ENCODE results near the gene AP2A1.
"Not testable (repeated sequence)": the region's sequence is repeated elsewhere in the genome, so short reads cannot be mapped to it uniquely, and the experiment has no call there.

Gene AP2A1

DNA sequence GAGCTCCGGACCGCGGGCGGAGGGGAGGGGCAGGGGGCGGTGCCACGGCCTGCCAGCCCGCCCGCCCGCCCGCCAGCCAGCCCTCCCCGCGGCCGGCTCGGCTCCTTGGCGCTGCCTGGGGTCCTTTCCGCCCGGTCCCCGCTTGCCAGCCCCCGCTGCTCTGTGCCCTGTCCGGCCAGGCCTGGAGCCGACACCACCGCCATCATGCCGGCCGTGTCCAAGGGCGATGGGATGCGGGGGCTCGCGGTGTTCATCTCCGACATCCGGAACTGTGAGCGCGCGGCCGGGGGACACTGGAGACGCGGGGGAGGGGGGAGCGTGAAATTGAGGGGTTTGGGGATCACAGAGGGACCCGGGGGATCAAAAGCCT lies at the start of gene AP2A1:
Gene AP2A1, plus strand, starts transcription at position 72 of the 370 bp plus-strand sequence. Its CDS starts 133 bp downstream, at position 205.
- DNase-seq (ENCODE audit: low read depth) = peak; percentile 9

GRCh38 chr19:49718511-49718910 lies 48.3 kb upstream of the AP2A1 start:
- DNase-seq (ENCODE audit: low read depth) = no peak

DNA sequence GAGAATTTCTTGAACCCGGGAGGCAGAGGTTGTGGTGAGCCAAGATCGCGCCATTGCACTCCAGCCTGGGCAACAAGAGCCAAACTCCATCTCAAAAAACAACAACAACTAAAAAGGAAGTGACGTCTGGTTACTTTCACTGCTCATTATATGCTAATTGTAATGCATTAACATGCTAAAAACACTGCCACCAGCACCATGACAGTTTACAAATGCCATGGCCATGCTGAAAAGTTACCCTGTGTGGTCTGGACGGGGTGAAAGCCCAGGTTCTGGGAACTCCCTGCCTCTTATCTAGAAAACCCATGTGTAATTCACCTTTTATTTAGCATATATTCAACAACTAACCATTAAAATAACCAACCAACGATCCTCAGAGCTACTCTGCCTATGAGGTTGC lies 47.8 kb upstream of the AP2A1 start:
- DNase-seq (ENCODE audit: low read depth) = no peak

DNA sequence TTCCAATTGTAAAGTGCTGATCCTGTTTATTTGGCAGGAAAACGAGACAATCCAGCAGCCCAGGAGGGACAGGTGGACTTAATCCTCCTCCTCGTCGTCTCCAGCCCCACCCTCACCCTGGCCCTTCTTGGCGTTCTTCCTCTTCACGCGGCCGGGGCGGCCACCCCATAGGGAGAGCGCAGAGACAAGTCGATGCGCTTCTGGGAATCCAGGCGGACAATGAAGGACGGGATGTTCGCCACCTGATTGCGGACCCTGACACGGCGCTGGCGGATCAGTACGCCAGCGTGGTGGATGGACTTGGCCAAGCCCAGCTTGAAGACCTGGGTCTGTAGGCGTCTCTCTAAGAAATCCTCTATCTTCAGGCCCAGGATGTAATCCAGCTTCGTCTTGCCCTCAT lies 47.4 kb upstream of the AP2A1 start:
- DNase-seq (ENCODE audit: low read depth) = not testable (repeated sequence)

GRCh38 chr19:49727217-49728030 lies 39.4 kb upstream of the AP2A1 start:
- no peak for DNase-seq (ENCODE audit: low read depth)

- no peak for DNase-seq (ENCODE audit: low read depth)
Measured at GRCh38 chr19:49730166-49730565, 36.6 kb upstream of the AP2A1 start.

GRCh38 chr19:49738268-49738667 lies 28.5 kb upstream of the AP2A1 start:
- no peak for DNase-seq (ENCODE audit: low read depth)

DNA sequence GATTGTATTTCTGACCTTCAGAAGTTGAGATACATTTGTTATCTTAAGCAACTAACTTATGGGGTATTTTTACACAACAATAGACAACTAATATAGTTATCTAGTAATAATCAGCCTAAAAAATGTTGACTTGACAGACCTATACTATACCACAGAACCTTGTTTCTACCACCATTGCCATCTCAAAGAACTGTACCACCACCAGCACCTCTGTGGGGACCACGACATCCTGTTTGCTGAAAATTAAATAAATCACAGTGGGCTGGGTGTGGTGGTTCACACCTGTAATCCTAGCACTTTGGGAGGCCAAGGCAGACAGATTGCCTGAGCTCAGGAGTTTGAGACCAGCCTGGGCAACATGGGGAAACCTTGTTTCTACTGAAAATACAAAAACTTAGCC lies 27.7 kb upstream of the AP2A1 start:
- no peak for DNase-seq (ENCODE audit: low read depth)

- DNase-seq (ENCODE audit: low read depth) = no peak
Measured at GRCh38 chr19:49739933-49740332, 26.9 kb upstream of the AP2A1 start.

- no peak for DNase-seq (ENCODE audit: low read depth)
Measured at GRCh38 chr19:49741210-49741844, 25.5 kb upstream of the AP2A1 start.

- DNase-seq (ENCODE audit: low read depth) = no peak
Measured at GRCh38 chr19:49744946-49745381, 21.8 kb upstream of the AP2A1 start.

DNA sequence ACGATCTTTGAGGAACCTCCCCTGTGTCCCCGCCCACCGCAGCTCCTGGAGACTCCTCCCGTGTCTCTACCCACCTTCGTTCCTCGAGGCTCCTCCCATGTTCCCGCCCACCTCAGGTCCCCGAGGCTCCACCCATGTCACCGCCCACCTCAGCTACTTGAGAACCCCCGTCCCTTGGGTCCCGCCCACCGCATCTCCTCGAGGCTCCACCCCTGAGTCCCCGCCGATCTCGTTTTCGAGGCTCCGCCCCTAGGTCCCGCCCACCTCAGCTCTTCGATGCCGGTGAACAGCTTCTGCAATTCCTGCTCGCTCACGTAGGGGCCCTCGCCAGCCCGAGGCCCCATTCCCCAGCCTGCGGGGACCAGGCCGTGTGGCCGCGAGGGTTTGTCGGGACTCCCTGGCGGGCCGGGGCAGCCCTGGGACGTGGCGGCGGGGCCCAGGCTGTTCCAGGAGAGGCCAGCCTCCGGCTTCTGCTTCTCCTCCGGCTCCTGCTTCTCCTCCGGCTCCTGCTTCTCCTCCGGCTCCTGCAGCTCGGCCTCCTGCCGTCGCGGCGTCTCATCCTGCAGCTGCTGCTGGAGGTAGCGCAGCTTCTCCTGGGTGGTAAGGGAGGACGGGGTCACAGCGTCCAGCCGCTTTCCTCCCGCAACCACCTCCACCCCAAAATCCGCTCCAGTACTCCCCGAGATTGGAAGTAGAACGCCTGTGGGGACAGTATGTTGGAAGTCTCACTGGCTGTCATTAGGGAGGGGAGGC lies 20.4 kb upstream of the AP2A1 start:
- DNase-seq (ENCODE audit: low read depth) = peak; percentile 32

- DNase-seq (ENCODE audit: low read depth) = no peak
Measured at GRCh38 chr19:49749055-49749716, 17.6 kb upstream of the AP2A1 start.

- DNase-seq (ENCODE audit: low read depth) = no peak
Measured at GRCh38 chr19:49749771-49750170, 17.0 kb upstream of the AP2A1 start.

GRCh38 chr19:49752701-49753100 lies 14.1 kb upstream of the AP2A1 start:
- no peak for DNase-seq (ENCODE audit: low read depth)

- no peak for DNase-seq (ENCODE audit: low read depth)
Measured at GRCh38 chr19:49755956-49756355, 10.8 kb upstream of the AP2A1 start.

- DNase-seq (ENCODE audit: low read depth) = no peak
Measured at GRCh38 chr19:49758292-49758691, 8.5 kb upstream of the AP2A1 start.

DNA sequence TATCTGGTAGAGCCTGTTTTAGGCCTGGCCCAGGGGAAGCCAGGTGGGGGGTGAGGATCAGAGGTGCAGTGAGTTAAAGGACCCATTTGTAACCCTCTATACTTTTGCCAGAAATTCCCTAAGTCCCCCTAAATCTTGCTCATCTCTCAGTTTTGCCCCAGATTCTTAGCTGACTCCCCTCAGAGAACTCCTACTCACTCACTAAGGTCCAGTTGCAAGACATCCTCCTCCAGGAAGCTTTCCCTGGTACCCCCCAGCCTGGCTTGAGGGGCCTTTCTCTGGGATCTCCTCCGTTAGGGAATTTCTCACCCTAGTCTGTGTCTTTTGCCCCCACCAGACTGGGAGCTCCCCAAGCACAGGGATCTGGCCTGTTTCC lies 5.6 kb upstream of the AP2A1 start:
- no peak for DNase-seq (ENCODE audit: low read depth)

GRCh38 chr19:49761625-49762311 lies 5.0 kb upstream of the AP2A1 start:
- no peak for DNase-seq (ENCODE audit: low read depth)

DNA sequence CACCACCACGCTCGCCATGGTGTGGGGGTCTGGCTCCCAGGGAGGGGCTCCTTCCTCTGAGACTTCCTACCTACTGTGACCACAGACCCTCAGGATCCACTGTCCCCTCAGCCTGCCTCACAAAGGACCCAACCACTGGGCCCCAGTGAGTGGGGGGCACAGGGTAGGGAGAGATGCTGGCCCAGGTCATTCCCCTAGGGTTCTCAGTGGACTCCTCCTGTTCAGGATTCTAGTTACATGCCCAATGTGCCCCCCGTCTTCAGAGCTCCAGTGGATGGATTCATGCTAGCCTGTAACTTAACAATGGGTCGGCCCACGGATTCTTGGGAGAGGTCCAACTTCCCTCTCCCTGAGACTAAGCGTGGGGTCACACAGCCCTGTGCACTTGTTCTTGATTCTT lies 3.6 kb upstream of the AP2A1 start, which contains the start of gene TSKS:
Gene TSKS, minus strand, starts transcription at position 77 of the 400 bp plus-strand sequence. Its CDS starts 59 bp downstream, at position 18.
- DNase-seq (ENCODE audit: low read depth) = no peak

GRCh38 chr19:49764341-49764740 lies 2.5 kb upstream of the AP2A1 start:
- no peak for DNase-seq (ENCODE audit: low read depth)

All from stimulated activated CD8-positive, alpha-beta memory T cell treated with anti-CD3 and anti-CD28 coated beads, Interleukin-7, amount 100 ng/mL, for 24 hours (primary cell).